ENCODE measurements around the gene GLIS1.

The GLIS1 gene

DNA sequence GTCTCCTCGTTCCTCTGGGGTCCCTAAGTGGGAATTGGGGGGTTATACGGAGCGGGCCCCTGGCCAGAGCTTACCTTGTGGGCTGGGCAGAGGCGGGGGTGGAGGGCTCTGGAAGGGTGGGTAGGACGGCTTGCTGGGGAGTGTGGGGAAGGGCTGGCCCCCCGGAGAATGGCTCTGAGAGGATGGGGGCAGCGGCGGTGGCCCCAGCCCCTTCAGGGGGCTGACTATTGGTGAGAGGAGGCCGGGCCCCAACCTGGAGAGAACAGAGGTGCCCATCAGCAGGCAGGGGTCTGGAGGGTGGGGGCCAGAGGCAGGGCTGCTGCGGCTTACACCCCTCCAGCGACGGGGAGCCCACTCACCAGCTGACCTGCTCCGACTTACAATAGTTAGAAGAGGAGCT lies 229.2 kb downstream of the GLIS1 start:
- no peak for DNase-seq (ENCODE audit: low read depth, low spot score)

DNA sequence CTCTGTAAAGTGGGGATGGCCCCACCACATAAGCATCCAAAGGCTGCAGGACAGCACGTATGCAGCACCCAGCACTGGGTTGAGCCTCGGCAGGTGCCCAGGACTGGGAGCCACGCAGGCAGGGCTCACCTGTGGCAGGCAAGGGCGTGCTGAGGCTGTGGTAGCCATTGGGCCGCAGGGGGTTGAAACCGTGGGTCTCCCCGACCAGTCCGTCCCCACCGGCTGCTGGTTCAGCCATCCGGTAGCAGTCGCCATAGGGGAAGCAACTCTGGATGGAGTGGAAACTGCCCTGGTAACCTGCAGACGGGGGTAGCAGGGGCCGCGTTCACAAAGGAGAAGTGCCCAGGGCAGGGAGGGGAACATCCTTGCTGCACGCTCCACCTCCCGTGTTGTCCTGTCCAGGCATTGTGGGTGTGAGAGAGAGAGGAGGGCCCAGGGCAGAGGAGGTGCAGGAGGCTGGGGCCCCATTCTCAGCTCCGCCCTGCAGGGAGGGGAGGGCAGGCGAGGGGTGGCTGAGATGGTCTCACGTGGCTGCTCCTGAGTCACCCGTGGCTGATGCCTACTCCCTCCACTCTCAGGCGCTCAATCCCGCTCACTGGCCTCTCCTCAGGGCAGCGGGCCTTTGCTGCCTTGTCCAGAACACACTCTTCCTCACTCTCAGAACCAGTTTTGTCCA lies 229.8 kb downstream of the GLIS1 start:
- DNase-seq (ENCODE audit: low read depth, low spot score): no peak

DNA sequence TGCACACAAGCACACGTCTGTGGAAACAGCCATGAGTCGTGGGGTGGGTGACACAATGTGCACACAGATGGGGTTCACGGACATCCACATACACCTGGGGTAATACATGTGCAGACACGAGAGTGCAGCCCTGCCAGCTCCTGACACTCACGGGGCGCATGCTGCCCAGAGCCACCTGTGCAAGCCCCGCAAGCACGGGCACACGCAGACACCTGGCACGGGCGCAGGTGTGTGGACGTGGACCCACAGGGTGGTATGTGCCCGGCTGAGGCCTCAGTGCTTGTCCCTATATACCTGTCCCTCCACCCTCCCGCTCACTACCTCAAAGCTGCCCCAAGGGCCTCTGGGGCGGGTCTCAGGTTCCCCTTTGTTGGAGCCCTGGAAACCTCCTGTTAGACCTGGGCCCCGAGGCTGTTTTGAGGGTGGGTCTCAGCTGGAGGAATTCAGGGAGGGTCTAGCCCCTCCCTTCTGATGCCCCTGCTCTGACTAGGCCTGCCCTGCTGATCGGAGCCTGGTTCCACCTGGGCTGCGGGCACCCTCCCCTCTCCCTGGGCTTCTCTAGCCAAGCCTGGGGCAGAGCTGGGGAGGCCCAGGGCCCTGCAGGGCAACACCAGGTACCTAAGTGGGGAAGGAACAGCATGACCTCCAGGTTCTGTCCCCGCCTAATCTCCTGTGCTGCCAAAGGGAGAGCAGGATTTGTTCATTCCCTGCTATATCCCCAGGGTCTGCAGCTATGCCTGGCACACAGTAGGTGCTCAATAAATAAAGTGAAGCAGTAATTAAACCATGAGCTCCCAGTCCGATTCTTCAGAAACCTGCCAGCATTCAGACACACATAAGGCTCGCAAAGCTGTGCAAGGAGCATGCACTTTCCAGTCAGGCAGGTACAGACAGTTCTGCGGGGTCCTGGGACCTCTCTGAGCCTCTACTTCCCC lies 230.6 kb downstream of the GLIS1 start:
- DNase-seq (ENCODE audit: low read depth, low spot score): no peak

DNA sequence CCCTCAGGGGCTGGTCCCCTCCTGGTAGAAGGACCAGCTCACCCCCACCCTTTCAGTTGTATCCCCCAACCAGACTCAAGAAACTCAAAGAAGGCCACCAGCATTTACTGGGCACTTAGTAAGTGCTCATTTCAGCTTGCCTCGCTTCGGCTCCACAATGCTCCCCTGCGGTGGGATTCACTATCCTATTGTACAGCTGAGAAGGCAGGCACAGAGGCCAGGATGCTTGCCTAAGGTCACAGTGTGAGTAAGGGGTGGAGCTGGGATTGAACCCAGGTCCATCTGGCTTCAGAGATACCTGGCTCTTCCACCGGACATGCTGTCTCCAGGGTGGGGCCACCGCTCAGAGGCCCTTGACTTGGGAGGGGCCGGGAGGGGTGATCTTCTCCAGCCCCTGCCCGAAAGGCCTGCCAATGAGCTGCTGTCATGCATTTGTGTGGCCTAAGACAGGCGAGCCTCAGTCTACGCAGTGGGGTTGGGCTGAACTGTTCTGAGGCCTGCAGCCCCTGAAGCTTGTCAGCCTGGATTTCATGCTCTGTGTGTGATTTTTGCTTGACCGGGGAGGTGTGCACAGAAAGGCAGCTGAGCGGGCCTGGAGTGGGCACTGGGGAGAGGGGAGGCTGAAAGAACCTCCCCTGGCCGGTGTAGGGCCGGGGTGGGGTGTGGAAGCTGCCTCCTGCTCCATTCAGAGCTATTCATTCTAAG lies 231.7 kb downstream of the GLIS1 start:
- no peak for DNase-seq (ENCODE audit: low read depth, low spot score)

DNA sequence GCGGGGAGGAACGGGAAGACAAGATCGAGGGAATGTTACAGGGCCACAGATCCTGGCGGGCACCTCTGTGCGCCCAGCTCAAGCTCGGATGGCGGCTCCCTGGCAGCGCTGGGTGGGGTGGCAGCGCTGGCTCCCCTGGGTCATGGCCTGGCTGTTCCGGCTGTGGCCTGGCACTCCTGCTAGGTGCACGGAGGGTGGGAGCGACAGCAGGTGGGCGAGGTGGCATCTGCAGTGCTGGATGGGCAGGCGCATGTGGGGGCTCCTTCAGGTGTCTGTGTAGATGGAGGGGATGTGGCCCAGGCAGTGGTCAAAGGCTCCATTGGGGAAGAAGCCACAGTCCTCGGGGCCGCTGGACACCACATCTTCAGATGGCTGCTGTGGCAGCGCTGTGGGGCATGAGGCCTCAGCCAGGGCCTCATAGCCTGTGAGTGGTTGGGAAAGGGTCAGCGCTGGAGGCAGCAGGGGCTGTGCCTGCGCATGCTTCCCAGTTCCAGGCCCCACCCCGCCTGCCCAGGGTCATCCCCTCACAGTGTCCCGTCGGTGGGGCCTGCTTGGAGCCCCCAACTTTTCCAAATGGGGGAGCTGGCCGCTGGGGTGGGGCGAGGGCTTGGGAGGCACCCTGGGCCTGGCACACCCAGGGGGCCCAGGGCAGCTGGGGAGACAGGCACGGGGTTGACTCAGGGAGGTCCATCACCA lies 232.5 kb downstream of the GLIS1 start:
- no peak for DNase-seq (ENCODE audit: low read depth, low spot score)

DNA sequence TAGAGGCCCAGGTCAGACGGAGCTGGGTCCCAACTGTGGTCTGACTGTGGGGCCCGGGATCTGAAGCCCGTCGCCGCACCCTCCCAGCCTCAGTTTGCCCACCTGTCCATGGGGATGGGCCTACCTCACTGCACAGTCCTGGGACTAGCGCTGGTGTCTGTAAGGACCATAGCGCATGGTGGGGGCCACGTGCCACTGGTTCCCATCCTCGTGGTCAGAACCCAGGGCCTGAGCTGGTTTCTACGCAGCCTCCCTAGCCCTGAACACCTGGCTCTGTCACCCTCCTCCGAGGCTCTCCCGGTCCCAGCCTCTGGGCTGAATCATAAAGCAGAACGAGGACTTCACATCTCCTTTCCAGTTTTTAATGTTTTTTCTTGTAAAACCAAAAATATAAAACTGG lies 233.1 kb downstream of the GLIS1 start:
- no peak for DNase-seq (ENCODE audit: low read depth, low spot score)

DNA sequence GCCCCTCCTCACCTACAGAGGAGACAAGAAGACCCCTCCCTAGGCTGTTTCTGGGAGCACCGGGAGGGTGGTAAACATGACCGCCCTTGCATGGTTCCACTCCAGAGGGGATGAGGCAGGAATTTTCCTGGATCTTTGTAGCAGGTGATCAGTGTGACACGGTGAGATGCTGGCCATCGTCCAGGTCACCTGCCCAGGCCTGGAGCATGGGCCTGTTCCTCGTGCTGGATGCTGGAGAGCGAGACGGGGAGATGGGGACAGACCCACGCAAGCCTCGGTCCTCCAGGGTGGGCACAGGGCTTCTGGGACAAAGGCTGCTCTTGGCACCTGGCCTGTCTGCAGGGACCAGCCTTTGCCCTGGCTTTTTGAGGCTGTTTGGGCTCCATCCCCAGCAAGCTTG lies 233.6 kb downstream of the GLIS1 start:
- DNase-seq (ENCODE audit: low read depth, low spot score): no peak

DNA sequence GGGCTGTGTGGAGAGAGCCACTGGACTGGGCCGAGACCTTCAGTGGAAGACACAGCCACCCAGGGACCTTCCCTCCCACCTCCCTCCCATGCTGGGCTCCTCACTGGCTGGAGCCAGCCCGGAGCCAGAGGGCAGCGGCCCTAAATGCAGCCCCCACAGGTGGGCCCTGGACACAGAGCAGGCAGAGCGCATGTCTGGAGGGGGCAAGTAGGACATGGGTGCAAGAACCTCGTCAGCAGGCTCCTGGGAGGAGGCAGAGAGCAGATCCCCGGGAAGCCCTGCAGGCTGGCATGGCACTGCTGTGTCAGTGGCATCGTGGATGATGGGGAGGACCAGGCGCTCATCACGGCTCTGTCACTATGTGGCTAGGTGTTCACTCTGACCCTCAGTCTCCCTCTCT lies 234.1 kb downstream of the GLIS1 start:
- DNase-seq (ENCODE audit: low read depth, low spot score): no peak

DNA sequence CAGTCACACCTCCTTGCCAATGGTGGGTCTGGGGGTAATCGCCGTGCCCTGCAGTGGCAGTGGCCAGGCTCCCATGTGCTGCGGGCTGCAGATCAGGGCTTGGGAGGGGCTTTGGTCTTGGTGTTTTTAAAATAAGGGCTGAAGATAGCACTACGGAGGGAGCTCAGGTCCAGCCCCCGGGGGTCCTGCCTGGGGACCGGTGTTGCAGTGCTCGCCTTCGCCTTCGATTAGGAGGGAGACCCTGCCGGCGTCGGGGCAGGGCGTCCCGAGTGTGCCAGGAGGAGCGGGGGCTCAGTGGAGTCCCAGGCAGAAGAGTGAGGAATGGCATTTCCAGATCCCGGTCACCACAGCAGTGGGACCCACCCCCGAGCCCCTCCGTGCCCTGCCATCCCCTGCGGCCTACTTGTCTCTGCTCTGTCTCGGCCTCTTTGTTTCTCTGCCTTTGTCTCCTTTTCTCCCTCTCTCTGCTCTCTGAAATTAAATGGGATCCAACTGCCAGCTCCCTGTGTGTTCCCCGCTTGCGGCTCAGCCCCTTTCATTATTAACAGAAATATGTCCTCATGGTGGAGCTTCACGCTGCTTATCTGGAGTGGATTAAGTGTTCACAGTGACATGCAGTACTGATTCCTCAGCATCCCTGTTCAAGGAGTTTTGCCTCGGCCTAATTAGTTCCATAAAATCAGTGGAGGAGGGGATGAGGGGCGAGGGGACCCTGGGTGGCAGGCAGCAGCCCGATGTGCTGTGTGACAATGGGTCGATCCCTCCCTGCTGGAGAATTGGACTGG lies 235.3 kb downstream of the GLIS1 start:
- DNase-seq (ENCODE audit: low read depth, low spot score): no peak

DNA sequence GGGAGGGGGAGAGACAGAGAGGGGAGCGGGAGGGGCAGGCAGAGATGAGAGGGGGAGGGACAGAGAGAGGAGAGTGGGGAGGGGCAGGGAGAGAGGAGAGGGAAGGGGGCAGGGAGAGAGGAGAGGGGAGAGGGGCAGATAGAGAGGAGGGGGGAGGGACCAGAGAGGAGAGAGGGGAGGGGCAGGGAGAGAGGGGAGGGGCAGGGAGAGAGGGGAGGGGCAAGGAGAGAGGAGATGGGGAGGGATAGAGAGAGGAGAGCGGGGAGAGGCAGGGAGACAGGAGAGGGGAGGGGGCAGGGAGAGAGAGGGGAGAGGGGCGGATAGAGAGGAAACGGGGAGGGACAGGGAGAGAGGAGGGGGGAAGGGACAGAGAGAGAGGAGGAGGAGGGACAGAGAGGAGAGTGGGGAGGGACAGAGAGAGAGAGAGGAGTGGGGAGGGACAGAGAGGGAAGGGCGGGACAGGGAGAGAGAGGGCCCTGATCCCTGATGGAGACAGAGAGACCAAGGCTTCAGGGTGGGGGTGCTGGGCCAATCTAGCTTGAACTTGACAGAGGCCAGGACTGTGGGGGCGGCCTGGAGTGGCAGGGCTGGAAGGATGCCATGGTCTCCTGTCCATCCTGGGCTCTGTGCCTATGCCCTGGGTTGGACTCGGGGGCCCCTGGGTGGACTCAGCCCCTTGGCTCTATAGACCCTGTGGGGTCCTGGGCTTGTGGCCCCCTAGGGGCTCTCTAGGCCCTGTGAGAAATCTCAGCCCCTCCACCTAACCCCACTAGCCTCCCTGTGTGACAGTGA lies 236.1 kb downstream of the GLIS1 start:
- DNase-seq (ENCODE audit: low read depth, low spot score): no peak

DNA sequence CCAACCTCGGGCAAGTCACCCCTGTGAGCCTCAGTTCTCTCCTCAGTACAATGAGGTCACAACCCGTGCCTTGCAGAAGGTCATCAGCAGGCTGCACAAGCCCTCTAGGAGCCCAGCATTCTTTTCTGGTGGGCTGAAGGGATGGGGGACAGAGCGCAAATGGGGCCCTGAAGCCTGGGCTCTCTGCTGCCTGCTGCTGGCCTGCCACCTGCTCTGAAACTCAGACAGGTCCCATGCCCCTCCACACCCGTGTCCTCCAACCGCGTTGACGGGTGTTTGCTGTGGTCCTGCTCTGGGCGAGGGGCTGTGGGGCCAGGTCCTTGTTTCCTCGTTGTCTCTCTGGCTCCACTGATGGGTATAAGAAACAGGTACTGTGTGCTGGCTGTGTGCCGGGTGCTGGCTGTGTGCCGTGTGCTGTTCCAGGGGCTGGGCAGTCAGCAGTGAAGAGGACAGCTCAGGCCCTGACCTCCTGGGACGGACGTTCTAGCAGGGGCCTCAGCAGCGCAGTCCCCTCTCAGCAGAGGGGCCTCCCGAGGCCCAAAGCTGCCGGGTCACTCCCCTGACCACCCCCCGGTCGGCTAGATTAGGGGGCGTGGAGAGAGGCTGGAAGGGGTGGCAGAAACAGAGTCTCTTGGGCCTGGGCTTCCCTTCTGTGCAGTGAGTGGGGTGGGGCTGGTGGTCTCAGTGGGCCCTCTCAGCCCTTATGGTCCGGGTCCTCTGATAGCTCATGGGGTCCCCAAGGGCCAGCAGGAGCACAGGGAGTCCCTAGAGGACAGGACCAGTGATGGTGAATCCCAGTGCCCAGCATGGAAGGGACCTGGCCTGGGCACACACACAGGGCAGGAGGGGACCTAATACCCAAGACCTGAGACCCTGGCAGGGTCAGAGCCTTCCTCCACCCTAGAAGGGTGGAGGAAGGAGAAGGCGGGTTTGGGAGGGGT lies 237.6 kb downstream of the GLIS1 start:
- DNase-seq (ENCODE audit: low read depth, low spot score): no peak

DNA sequence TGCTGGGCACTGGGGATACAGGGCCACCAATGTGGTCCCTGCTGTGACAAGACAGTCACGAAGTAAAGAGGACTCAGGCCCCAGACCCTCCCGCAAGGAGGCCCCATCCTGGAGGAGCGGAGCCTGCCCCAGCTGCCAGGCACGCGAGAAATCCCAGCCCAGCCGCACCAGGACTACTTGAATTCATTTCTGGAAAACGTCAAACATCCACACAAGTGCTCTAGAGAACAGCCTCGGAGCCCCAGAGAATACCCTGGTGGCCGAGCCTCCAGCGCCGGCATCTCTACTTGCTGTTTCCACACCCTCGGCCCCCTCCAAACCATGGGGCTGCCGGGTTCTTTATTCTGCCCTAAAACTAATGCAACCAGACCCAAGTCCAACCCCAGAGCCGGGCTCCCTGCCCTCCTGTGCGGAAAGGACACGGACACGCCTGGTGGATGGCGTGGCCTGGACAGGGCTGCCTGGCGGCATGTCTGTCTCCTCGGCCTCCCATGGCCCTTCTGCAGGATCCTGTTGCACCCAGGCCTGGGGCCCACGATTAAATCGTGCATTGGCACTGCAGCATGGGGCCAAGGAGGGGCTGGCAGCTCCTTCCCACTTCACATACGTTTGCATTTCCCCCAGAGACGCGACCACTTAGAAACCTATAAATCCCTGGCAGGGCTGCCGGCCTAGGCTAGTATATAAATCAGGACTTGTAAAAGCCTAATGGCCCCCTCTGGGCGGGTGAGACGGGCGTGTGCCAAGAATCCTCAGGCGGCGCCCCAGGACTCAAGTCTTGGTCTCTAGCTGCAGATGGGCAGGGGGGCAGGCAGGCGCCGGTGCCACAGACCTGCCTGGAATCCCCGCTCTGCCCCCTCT lies 238.5 kb downstream of the GLIS1 start:
- no peak for DNase-seq (ENCODE audit: low read depth, low spot score)

DNA sequence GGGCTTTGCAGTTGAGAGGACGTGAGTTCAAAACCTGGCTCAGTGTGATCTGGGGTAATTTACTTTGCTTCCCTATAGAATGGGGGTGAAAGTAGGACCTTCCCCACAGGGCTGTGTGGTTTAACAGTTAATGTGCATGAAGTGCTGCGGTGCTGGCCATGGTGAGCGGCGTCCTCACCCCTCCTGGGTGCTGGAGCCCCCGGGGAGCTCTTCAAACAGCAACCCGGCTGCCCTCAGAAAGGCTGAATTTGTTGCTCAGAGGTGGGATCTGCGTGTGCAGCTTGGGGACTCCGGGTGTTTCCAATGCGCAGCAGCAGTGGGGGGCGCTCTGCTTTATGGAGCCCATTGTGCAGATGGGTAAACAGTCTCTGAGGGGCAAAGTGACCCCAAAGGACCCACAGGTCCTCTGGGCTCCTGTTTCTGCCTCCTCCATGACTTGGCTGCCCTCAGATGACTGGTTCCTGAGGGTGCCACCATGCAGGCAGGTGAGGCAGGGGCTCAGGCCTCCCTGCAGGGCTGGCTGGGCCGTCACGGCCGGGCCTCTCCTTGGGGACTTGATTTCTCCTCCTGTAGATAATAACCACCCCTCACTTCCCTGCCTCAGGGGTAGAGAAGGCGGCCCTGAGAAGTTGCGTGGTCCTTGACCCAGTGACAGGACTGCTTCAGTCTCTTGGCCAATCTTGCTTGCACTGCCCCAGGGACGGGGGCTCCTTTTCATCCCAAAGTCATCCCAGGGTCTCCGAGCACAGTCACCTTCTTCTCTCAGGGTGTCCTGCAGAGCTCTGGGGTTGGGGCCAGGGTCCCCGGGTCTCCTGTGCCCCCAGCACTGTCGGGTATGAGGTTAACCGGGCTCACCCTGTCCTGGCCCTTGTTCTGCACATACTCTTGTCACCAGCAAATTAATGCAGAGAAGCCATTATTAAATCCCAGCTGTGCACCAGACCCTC lies 239.4 kb downstream of the GLIS1 start:
- no peak for DNase-seq (ENCODE audit: low read depth, low spot score)

DNA sequence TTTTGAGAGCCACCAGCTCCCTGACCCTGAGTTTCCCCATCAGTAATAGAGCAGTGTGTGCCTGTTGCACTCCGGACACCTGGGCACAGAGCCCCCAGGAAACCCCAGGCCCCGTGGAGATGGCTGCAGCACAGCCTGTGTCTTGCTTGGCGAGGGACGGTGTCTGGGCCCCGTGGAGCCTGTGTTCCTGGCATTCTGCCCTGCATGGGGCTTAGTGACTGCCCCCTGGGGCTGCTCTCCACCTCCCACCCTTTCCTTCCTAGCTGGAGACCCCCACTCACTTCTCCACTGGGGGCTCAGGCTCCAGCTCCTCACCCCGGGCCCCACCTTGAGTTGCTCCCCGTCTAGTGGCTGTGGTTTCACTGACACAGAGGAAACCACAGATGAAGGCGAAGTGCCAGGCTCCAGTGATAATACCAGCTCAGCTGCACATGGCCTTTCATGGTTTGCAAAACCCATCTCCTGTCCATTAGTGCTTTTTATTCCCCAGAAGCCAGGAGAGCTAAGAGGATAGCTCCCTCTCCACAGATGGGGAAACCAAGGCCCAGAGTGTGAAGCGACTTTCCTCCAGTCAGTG lies 240.3 kb downstream of the GLIS1 start:
- DNase-seq (ENCODE audit: low read depth, low spot score): no peak

DNA sequence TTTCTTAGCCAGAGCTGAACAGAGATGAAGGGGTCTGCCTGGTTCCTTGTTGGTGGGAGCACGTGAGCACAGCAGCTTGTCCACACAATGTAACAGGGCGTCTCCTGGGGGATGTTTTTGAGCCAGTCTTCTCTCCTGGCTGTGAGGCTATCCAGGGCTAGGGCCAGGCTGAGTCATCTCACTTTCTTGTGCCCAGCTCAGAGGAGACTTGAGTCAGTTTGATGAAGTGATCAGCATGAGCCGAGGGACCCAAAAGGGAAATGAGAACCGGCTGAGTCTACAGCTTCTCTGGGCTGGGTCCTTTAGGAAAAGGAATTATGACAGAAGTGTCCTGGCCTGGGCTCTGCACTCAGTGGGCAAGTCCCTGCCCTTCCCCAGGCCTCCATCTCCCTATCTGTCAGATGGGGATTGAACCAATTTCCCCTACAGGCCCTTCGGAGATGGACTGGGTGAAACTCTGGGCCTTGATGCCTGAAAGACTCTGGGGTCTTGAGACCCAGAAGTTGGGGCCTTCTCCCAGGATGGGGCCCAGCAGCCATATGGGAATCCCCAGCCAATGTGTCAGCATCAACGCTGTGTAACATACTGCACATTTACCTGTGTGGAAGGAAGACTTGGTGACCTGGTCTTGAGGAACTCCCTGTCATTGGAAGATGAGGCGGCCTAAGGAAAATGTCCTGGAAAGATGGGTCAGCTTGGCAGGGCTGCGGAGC lies 243.2 kb downstream of the GLIS1 start:
- no peak for DNase-seq (ENCODE audit: low read depth, low spot score)

DNA sequence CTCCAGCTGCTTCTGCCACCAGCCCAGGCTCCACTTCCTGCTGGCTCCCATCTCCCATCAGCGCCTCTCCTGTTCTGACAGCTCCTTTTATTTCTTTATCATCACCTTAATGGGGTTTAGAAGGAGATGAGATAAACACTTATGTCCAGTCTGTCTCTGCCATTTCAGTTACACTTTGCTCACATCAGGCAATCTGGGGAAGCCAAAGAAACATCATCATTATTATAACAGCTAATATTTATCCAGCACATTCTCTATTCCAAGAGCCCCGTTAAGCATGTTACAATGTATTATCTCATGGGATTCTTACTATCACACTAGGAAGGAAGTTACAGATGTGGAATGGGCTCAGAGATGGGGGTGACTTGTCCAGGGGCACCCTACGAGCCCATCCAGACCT lies 248.6 kb downstream of the GLIS1 start:
- DNase-seq (ENCODE audit: low read depth, low spot score): no peak

Data from activated CD4-positive, CD25-positive, alpha-beta regulatory T cell treated with anti-CD3 and anti-CD28 coated beads, Interleukin-2, amount 50 U/mL, for 16 hours (primary cell).